Stimulated activated CD4-positive, alpha-beta T cell treated with anti-CD3 and anti-CD28 coated beads, TNF-alpha, amount 100 ng/mL, for 4 hours (primary cell): ENCODE measurements around the gene DNAJA4.

ENCODE experiments used
- DNase-seq, 3 experiments: peaks; one replicate each; pipeline ENCODE4 v3.0.0-alpha.2; 2020; ENCODE audit warnings: low read depth in 3 of 3

Gene DNAJA4

DNA sequence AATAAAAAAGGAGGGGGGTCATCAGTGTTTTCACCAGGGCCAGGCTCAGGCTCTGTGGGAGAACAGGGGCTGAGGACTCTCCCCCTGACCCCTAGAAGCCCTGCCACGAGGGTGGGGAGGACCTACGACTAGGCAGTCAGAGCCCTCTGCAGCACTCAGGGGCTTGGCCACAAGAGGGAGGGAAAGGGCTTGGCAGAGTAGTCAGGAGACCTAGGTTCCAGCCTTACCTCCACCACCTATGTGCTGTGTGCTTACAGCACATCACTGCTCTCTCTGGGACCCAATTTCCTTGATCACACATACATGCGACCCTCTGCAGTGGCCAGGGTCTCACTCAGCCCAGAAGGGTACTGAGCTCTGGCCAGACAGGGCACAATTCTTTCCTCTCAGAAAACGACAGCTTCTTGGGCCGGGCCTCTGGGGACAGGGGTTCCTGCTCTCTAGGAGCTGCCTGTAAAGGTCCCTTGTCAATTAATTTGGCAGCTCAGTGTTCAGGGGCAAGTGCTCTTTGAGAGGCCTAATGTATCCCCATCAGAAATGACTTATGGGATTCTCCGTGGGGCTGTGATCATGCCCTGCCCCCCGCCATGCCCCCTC, 51.4 kb downstream of the DNAJA4 start:
- no peak for DNase-seq

GRCh38 chr15:78316283-78317083, 52.1 kb downstream of the DNAJA4 start:
- no peak for DNase-seq

GRCh38 chr15:78317145-78317836, 52.9 kb downstream of the DNAJA4 start:
- no peak for DNase-seq

DNA sequence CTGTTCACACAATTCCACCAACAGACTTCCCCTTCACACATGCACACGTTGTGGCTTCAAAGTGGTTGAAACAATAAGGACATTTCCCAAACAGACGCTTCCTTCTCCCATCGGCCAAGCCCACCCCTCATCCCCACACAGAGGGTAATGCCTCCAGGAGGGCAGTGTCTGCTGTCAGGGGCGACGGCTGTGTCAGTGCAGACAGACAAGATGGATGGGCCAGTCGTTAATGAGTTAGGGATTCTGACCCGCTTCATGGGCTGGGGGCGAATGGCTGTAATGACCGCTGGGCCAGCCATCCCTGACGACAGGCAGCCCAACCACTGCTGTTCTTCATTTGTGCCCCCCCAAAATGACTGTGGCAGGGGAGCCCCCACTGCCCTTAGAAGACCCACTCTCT, 55.2 kb downstream of the DNAJA4 start:
- no peak for DNase-seq

- no peak for DNase-seq
Measured at GRCh38 chr15:78320183-78320582, 55.8 kb downstream of the DNAJA4 start.

GRCh38 chr15:78321041-78321570, 56.7 kb downstream of the DNAJA4 start:
- no peak for DNase-seq

- DNase-seq: no peak
Measured at GRCh38 chr15:78321786-78322185, 57.4 kb downstream of the DNAJA4 start.

DNA sequence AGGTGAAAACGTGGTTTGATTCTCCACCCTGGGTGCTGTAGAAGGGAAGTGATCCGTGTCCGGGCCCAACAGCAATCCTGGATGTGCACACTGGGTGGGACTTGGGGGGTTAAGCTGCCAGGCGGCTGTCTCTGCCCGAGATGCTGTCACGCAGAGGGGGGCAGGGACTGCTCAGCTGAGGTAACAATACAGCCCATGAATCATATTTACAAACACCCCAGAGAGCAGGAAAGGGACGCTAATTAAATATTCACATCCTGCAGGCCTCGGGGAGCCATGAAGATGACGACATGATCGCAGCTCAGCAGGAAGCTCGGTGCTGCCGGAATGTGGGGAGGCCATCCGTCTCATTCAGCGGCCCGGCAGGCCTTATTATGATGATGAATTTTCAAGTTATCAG, 57.9 kb downstream of the DNAJA4 start:
- no peak for DNase-seq

GRCh38 chr15:78322724-78323521, 58.6 kb downstream of the DNAJA4 start:
- no peak for DNase-seq

- DNase-seq: no peak
Measured at GRCh38 chr15:78323693-78324092, 59.3 kb downstream of the DNAJA4 start.

- DNase-seq: no peak
Measured at GRCh38 chr15:78324144-78324543, 59.8 kb downstream of the DNAJA4 start.

GRCh38 chr15:78325092-78325843, 60.9 kb downstream of the DNAJA4 start:
- no peak for DNase-seq

GRCh38 chr15:78327466-78327865, 63.1 kb downstream of the DNAJA4 start:
- no peak for DNase-seq

- no peak for DNase-seq
Measured at GRCh38 chr15:78329625-78330024, 65.3 kb downstream of the DNAJA4 start.
